NT2/D1 (cell line): ENCODE data around the gene RRP15.

ENCODE experiments used
- SUZ12 ChIP-seq: IDR thresholded peaks from 2 replicates; pipeline ENCODE4 v1.6.1; 2011; ENCODE audit not compliant: insufficient read length, insufficient read depth; ENCODE audit errors: extremely low read depth
- YY1 ChIP-seq: IDR thresholded peaks from 2 replicates; pipeline ENCODE4 v1.6.1; 2011; ENCODE audit not compliant: insufficient read length, insufficient read depth
- ZNF274 ChIP-seq: IDR thresholded peaks from 2 replicates; pipeline ENCODE4 v1.6.1; 2011; ENCODE audit warnings: mild to moderate bottlenecking, low read depth, low read length

DNA sequence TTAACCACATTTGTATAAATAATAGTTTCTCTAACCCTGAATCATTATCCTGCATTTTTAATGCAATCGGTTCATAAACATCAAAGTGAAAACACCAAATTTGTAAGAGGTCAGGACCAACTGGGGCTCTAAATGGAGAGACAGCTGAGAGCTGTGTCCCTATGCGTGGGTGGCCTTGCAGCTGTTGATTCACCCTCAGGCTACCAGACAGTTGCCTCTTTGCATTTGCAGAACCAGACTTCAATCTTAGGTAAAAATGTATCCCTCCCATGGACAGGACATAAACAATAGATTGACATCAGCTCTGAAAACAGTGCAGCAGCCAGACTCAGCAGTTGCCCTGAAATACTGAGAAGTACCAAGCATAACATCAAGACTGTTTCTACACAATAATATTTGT, 51.2 kb downstream of the RRP15 start:
- no peak for TF ChIP-seq YY1
- no peak for TF ChIP-seq SUZ12
- TF ChIP-seq ZNF274, result no peak
